Endothelial cell of umbilical vein (primary cell): ENCODE measurements around the gene NTMT1. TPM values are rescaled to one million over a fixed set of nuclear protein-coding genes. Genes with fewer than 3 reads are reported as not detected.

Source experiments
- BruUV-seq: library from RNA; stranded (reverse); fragments of 400-500 nt; replicated peaks from 2 replicates; lab custom pipeline; 2021; lab: Mats Ljungman, UMichigan
- CTCF ChIA-PET: fragments of 300-600, 350-600 bp; sonication (Branson Sonifier 250); formaldehyde crosslinking; loops from one replicate; lab custom pipeline; 2021; ENCODE audit warnings: antibody characterized with exemption, inconsistent platforms; lab: Charles Lee
- POLR2A ChIA-PET: fragments of 300-600, 350-600 bp; sonication (Branson Sonifier 250); formaldehyde crosslinking; loops from one replicate; lab custom pipeline; 2021; ENCODE audit warnings: antibody characterized with exemption, inconsistent platforms; lab: Charles Lee
- DNase-seq: peaks from one replicate; pipeline ENCODE4 v3.0.0-alpha.2; 2011; ENCODE audit warnings: low read depth, low spot score
- FAIRE-seq: peaks from 2 replicates; lab custom pipeline; 2011; peaks lifted over from hg19 to GRCh38; lab: Jason Lieb, UNC
- H2AFZ ChIP-seq: 2 replicates; pipeline ENCODE4 v1.6.0; 2012; ENCODE audit warnings: low read depth, low read length, control low read depth, inconsistent platforms
- H3K27ac ChIP-seq: 2 replicates; pipeline ENCODE4 v1.5.1; 2011; ENCODE audit warnings: low read depth, mild to moderate bottlenecking, control low read depth, low read length, moderate library complexity; ENCODE audit not compliant: insufficient read depth
- H3K27me3 ChIP-seq, 2 experiments: 2 replicates each; pipeline versions ENCODE4 v1.6.0 to v1.6.1; 2011; ENCODE audit warnings: low read length in 2 of 2, mixed read lengths in 1 of 2; ENCODE audit not compliant: control insufficient read depth in 2 of 2, insufficient read depth in 2 of 2
- H3K36me3 ChIP-seq, 2 experiments: 2 replicates in 1 of 2; 3 replicates in 1 of 2; pipeline ENCODE4 v1.5.1; 2011; ENCODE audit warnings: low read length in 2 of 2, mild to moderate bottlenecking in 1 of 2, moderate library complexity in 1 of 2; ENCODE audit not compliant: control insufficient read depth in 2 of 2, insufficient read depth in 2 of 2; ENCODE audit errors: extremely low read depth in 1 of 2
- H3K4me1 ChIP-seq: 3 replicates; pipeline ENCODE4 v1.5.1; 2011; ENCODE audit warnings: mild to moderate bottlenecking, low read length; ENCODE audit not compliant: control insufficient read depth, insufficient read depth; ENCODE audit errors: extremely low read depth
- H3K4me2 ChIP-seq: 2 replicates; pipeline ENCODE4 v1.6.1; 2011; ENCODE audit warnings: low read length, control low read depth, mixed read lengths; ENCODE audit not compliant: insufficient read depth
- H3K4me3 ChIP-seq, 3 experiments: fragments of 200-600 bp in 1 of 3; sonication (generic), shearing (Covaris generic) in 1 of 3; replicated peaks in 1 of 3; 2 replicates each; pipeline ENCODE4 v1.5.1; 2011 to 2016; ENCODE audit warnings: control low read depth in 3 of 3, low read length in 3 of 3, mild to moderate bottlenecking in 2 of 3, inconsistent platforms in 1 of 3, low read depth in 1 of 3, moderate library complexity in 1 of 3; ENCODE audit not compliant: insufficient read depth in 1 of 3
- H3K79me2 ChIP-seq: 2 replicates; pipeline ENCODE4 v1.6.0; 2012; ENCODE audit warnings: low read length, inconsistent platforms; ENCODE audit not compliant: control insufficient read depth, insufficient read depth
- H3K9ac ChIP-seq: replicated peaks from 2 replicates; pipeline ENCODE3; 2011; ENCODE audit warnings: low read length, control low read depth; ENCODE audit not compliant: insufficient read depth; ENCODE audit errors: extremely low read depth
- H3K9me1 ChIP-seq: replicated peaks from 3 replicates; pipeline ENCODE4 v1.6.0; 2011; ENCODE audit warnings: mild to moderate bottlenecking, low read length; ENCODE audit not compliant: control insufficient read depth, insufficient read depth; ENCODE audit errors: extremely low read depth
- H3K9me3 ChIP-seq: replicated peaks from 2 replicates; pipeline ENCODE4 v1.5.1; 2012; ENCODE audit warnings: low read length, inconsistent platforms; ENCODE audit not compliant: control insufficient read depth, insufficient read depth
- H4K20me1 ChIP-seq: replicated peaks from 2 replicates; pipeline ENCODE3; 2011; ENCODE audit warnings: mild to moderate bottlenecking, low read length; ENCODE audit not compliant: control insufficient read depth, insufficient read depth; ENCODE audit errors: extremely low read depth
- EZH2 ChIP-seq: IDR thresholded peaks from 2 replicates; pipeline ENCODE4 v1.6.1; 2012; ENCODE audit warnings: borderline replicate concordance, low read depth, mild to moderate bottlenecking, moderate library complexity, low read length, inconsistent platforms; ENCODE audit not compliant: severe bottlenecking
- FOS ChIP-seq: IDR thresholded peaks from 2 replicates; pipeline ENCODE4 v1.6.1; 2011; ENCODE audit warnings: mild to moderate bottlenecking, low read length, moderate library complexity, borderline replicate concordance; ENCODE audit not compliant: insufficient read depth
- GATA2 ChIP-seq: IDR thresholded peaks from 2 replicates; pipeline ENCODE4 v1.7.0; 2011; ENCODE audit warnings: low read depth, mild to moderate bottlenecking, moderate library complexity, mixed read lengths, low read length; ENCODE audit not compliant: insufficient read length, insufficient read depth
- JUN ChIP-seq: IDR thresholded peaks from 2 replicates; pipeline ENCODE4 v1.6.1; 2011; ENCODE audit warnings: borderline replicate concordance, low read depth; ENCODE audit not compliant: insufficient read length, insufficient read depth
- MYC ChIP-seq: IDR thresholded peaks from one replicate; pipeline ENCODE4 v1.6.1; 2011; ENCODE audit warnings: mild to moderate bottlenecking, low read depth, low read length
- POLR2A ChIP-seq: IDR thresholded peaks from 2 replicates; pipeline ENCODE4 v1.6.1; 2012; ENCODE audit warnings: low read depth, mild to moderate bottlenecking, control low read depth, low read length
- POLR2AphosphoS5 ChIP-seq: IDR thresholded peaks from 2 replicates; pipeline ENCODE4 v1.6.1; 2012; ENCODE audit warnings: low read depth, mild to moderate bottlenecking, control low read depth, low read length, moderate library complexity; ENCODE audit not compliant: insufficient read depth
- dilution Hi-C: fragments of 300-500 bp; cut with MboI; formaldehyde crosslinking; loops from one replicate; pipeline ENCODE4 v1.15.0; 2019; ENCODE audit warnings: low sequenced_read_pairs; ENCODE audit not compliant: extremely low pct_ligation_motif_present
- intact Hi-C: fragments of 100-400 bp; cut with micrococcal nuclease; formaldehyde crosslinking; loops from one replicate; pipeline ENCODE4 v1.10.0; 2022
- polyA plus RNA-seq, 4 experiments: library from polyadenylated mRNA; depleted of rRNA in 3 of 4; stranded (reverse) in 3 of 4; unstranded in 1 of 4; fragments of >200 nt; gene quantifications; 2 replicates each; pipeline versions ENCODE4 v1.2.1 to v1.2.3, GENCODE V29; 2011 to 2012; ENCODE audit warnings: missing spikeins in 1 of 4
- total RNA-seq: library from RNA; stranded (reverse); gene quantifications from 2 replicates; pipeline ENCODE4 v1.2.3, GENCODE V29; 2021
- TF ChIP-seq, protein P1 (sequence below): IDR thresholded peaks from 2 replicates; pipeline ENCODE4 v1.6.1; 2011; ENCODE audit not compliant: insufficient read depth, insufficient read length
- TF ChIP-seq, protein P2 (sequence below), 2 donors: IDR thresholded peaks; 1 replicate in 1 of 2; 2 replicates in 1 of 2; pipeline ENCODE4 v1.5.1; 2011; ENCODE audit warnings: low read length in 2 of 2, mild to moderate bottlenecking in 2 of 2, moderate library complexity in 2 of 2, control low read depth in 1 of 2, inconsistent platforms in 1 of 2, low read depth in 1 of 2; ENCODE audit not compliant: insufficient read depth in 1 of 2; ENCODE audit errors: extremely low read depth in 1 of 2

NTMT1 gene
- total and polyA plus RNA-seq, 2 donors (not counting 3 experiments of a cell fraction or from before 2014, with no cell fraction given): 47.6 to 58.3 TPM

DNA sequence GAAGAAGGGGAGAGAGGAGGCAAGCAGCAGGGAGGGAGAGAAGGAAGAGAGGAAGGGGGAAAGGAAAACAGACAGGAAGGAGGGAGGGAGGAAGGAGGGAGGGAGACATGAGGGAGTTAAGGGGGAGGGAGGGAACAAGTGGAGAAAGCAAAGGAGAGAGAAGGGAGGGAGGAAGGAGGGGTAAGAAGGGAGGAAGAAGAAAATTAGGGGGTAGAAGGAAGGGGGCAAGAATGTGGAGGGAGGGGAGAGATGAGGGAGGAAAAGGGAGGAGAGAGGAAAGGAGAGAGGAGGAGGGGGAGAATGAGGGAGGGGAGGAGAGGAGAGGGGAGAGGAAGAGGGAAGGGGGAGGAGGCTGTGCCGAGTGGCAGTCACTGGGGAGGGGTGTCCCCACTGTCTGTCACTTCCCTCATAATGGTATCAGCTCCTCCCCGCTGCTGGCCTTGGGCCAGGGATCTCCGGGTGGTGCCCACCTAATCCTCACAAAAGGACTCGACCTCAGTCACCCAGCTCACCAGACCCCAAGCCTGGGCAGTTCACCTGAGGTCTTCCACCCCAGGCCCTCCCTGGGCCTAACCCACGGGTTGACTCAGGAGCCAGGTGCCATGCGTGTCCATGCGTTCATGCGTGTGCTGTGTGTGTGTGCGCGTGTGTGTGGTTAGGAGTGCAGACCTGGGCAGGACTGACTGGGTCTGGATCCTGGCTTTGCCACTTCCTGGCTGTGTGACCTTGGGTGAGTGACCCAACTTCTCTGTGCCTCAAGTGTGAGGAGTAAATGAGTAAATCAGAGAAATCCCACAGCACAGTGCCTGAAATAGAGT, 23.2 kb upstream of the NTMT1 start:
- H3K36me3 ChIP-seq: no peaks in the 10 kb centered on the region
- H4K20me1 ChIP-seq: no peaks in the 10 kb centered on the region
- intact Hi-C loops (no loop called here), dilution Hi-C loops (no loop called here)
- H3K4me3 ChIP-seq: no peak overlapping the region
- peak overlapping the region; percentile 60 for H2AFZ ChIP-seq
- no peaks in the 10 kb centered on the region for H3K9me3 ChIP-seq
- no peak overlapping the region for H3K4me2 ChIP-seq
- H3K9me1 ChIP-seq: no peaks in the 10 kb centered on the region
- POLR2A ChIA-PET: no interaction called here
- CTCF ChIA-PET: interaction anchor here (3.7 kb wide), 1 partner anchor 428 kb away, joined by 18 read pairs; no protein-coding TSS in a partner anchor
- BruUV-seq: no TSS peak
- H3K27ac ChIP-seq: no peak overlapping the region
- TF ChIP-seq FOS (no peak), JUN (no peak), EZH2 (no peak), GATA2 (no peak), MYC (no peak), POLR2A (no peak), POLR2AphosphoS5 (no peak)
- TF ChIP-seq, protein P1, sequence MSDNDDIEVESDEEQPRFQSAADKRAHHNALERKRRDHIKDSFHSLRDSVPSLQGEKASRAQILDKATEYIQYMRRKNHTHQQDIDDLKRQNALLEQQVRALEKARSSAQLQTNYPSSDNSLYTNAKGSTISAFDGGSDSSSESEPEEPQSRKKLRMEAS: no peak
- TF ChIP-seq, protein P2, sequence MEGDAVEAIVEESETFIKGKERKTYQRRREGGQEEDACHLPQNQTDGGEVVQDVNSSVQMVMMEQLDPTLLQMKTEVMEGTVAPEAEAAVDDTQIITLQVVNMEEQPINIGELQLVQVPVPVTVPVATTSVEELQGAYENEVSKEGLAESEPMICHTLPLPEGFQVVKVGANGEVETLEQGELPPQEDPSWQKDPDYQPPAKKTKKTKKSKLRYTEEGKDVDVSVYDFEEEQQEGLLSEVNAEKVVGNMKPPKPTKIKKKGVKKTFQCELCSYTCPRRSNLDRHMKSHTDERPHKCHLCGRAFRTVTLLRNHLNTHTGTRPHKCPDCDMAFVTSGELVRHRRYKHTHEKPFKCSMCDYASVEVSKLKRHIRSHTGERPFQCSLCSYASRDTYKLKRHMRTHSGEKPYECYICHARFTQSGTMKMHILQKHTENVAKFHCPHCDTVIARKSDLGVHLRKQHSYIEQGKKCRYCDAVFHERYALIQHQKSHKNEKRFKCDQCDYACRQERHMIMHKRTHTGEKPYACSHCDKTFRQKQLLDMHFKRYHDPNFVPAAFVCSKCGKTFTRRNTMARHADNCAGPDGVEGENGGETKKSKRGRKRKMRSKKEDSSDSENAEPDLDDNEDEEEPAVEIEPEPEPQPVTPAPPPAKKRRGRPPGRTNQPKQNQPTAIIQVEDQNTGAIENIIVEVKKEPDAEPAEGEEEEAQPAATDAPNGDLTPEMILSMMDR (IDR thresholded peaks at IDR 0.05; ENCODE audit: extremely low read depth in 1 of 2, insufficient read depth in 1 of 2, low read depth in 1 of 2, low read length in 2 of 2): no peak
- H3K9ac ChIP-seq: no peak overlapping the region
- DNase-seq (no peak), FAIRE-seq (no peak)
- no peaks in the 10 kb centered on the region for H3K27me3 ChIP-seq
- peaks cover 9% of the 10 kb centered on the region for H3K4me1 ChIP-seq
- H3K79me2 ChIP-seq: no peaks in the 10 kb centered on the region
